ENCODE measurements around the gene NFKBIL1.

The NFKBIL1 gene

DNA sequence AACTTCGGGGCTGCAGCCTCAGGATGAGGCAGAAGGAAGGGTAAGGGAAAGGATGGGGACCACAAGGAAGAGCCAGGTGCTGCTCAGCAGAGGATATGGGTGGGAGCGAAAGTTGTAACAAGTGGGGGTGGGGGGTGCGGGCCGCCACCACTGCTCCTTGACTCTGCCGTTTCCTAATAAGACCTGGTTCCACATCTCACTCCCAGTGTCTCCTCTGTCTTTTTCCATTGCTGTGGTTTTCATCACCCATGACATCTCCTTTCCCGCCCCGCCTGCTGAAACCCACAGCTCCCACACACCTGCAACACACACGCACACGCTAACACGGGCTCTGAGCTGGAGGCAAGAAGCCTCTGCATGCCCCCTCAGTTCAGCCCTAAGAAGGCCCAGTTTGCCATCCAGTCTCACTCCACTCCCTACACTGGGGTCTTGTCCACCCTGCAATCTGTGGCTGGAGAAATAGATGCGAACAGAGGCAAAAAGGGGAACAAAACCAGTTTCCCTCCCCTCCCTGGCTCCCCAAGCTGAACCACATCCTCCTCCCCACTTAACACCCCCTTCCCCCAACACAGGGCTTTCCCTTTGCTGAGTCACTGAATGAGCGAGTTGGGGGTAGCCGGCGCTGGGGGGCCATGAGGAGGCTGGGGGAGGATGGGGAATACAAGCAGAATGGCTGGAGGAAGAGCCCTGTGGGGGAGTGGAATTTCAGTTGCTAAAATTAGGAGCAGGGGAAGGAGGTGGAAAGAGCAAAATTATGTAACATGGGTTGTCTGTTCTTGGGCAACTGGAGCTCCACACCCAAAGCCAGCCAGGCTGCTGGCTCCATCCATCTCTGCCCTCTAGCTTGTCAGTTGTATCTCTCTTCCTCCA lies 11.5 kb downstream of the NFKBIL1 start:
- peak overlapping the region; percentile 69 for H3K9ac ChIP-seq (ENCODE audit: low read depth, low read length, poor library complexity, severe bottlenecking)
- no peaks in the 10 kb centered on the region for H4K20me1 ChIP-seq (ENCODE audit: insufficient read depth, low read length, poor library complexity, severe bottlenecking)
- peaks cover 3% of the 10 kb centered on the region; the same call in 1 of the 2 replicates for H3K36me3 ChIP-seq (ENCODE audit: insufficient read depth, low read length)
- no peak overlapping the region for H2AFZ ChIP-seq (ENCODE audit: low read length)
- H3K27me3 ChIP-seq (ENCODE audit: insufficient read depth, low read length, poor library complexity, severe bottlenecking), result no peaks in the 10 kb centered on the region
- H3K79me2 ChIP-seq (ENCODE audit: insufficient read depth, low read length), result peaks cover 29% of the 10 kb centered on the region; the same call in 1 of the 2 replicates
- peak overlapping the region; percentile 78 for H3K4me2 ChIP-seq (ENCODE audit: low read depth, low read length, poor library complexity, severe bottlenecking)
- H3K9me3 ChIP-seq (ENCODE audit: insufficient read depth, low read depth, low read length), result no peaks in the 10 kb centered on the region
- peaks cover 18% of the 10 kb centered on the region for H3F3A ChIP-seq (ENCODE audit: low read depth)
- H3K4me1 ChIP-seq (ENCODE audit: insufficient read depth, low read length, poor library complexity, severe bottlenecking), result peaks cover 80% of the 10 kb centered on the region
- TF ChIP-seq, protein P1, sequence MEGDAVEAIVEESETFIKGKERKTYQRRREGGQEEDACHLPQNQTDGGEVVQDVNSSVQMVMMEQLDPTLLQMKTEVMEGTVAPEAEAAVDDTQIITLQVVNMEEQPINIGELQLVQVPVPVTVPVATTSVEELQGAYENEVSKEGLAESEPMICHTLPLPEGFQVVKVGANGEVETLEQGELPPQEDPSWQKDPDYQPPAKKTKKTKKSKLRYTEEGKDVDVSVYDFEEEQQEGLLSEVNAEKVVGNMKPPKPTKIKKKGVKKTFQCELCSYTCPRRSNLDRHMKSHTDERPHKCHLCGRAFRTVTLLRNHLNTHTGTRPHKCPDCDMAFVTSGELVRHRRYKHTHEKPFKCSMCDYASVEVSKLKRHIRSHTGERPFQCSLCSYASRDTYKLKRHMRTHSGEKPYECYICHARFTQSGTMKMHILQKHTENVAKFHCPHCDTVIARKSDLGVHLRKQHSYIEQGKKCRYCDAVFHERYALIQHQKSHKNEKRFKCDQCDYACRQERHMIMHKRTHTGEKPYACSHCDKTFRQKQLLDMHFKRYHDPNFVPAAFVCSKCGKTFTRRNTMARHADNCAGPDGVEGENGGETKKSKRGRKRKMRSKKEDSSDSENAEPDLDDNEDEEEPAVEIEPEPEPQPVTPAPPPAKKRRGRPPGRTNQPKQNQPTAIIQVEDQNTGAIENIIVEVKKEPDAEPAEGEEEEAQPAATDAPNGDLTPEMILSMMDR (conservative IDR thresholded peaks at IDR 0.05; ENCODE audit: low read length), result no peak
- TF ChIP-seq EZH2phosphoT487 (IDR thresholded peaks at IDR 0.05; ENCODE audit: borderline replicate concordance), result no peak
- peak overlapping the region; percentile 60 for H3K4me3 ChIP-seq (ENCODE audit: low read length, poor library complexity, severe bottlenecking)
- no peaks in the 10 kb centered on the region for H3K9me2 ChIP-seq (replicated peaks; ENCODE audit: low read depth, low read length)

DNA sequence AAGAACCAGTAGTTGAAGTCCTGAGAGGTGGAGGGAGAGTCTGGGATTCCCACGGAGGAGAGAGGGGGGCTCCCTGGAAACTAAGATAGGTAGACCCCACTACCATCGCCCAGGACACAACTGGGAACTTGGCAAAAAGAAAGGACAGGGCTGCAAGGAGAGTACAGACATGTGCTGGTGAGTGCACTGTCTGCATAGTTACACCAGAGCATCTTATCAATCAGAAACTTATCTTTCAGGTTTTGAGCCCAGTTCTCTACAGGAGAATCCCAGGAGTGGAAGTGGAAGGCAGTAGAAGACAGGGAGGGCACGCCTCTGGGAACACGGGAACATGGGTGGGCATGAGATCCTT lies 12.2 kb downstream of the NFKBIL1 start:
- H3K4me1 ChIP-seq (ENCODE audit: insufficient read depth, low read length, poor library complexity, severe bottlenecking), result peaks cover 81% of the 10 kb centered on the region
- H4K20me1 ChIP-seq (ENCODE audit: insufficient read depth, low read length, poor library complexity, severe bottlenecking), result no peaks in the 10 kb centered on the region
- peak overlapping the region; percentile 60 for H3K4me3 ChIP-seq (ENCODE audit: low read length, poor library complexity, severe bottlenecking)
- no peaks in the 10 kb centered on the region for H3K9me3 ChIP-seq (ENCODE audit: insufficient read depth, low read depth, low read length)
- peaks cover 15% of the 10 kb centered on the region for H3F3A ChIP-seq (ENCODE audit: low read depth)
- H3K9me2 ChIP-seq (replicated peaks; ENCODE audit: low read depth, low read length), result no peaks in the 10 kb centered on the region
- H3K9ac ChIP-seq (ENCODE audit: low read depth, low read length, poor library complexity, severe bottlenecking), result peak overlapping the region; percentile 69
- H3K27me3 ChIP-seq (ENCODE audit: insufficient read depth, low read length, poor library complexity, severe bottlenecking), result no peaks in the 10 kb centered on the region
- H3K4me2 ChIP-seq (ENCODE audit: low read depth, low read length, poor library complexity, severe bottlenecking), result peak overlapping the region; percentile 78
- TF ChIP-seq, protein P1 (conservative IDR thresholded peaks at IDR 0.05; ENCODE audit: low read length), result no peak
- no peak for TF ChIP-seq EZH2phosphoT487 (IDR thresholded peaks at IDR 0.05; ENCODE audit: borderline replicate concordance)
- peaks cover 29% of the 10 kb centered on the region; the same call in 1 of the 2 replicates for H3K79me2 ChIP-seq (ENCODE audit: insufficient read depth, low read length)
- H2AFZ ChIP-seq (ENCODE audit: low read length), result no peak overlapping the region
- H3K36me3 ChIP-seq (ENCODE audit: insufficient read depth, low read length), result peaks cover 3% of the 10 kb centered on the region; the same call in 1 of the 2 replicates

DNA sequence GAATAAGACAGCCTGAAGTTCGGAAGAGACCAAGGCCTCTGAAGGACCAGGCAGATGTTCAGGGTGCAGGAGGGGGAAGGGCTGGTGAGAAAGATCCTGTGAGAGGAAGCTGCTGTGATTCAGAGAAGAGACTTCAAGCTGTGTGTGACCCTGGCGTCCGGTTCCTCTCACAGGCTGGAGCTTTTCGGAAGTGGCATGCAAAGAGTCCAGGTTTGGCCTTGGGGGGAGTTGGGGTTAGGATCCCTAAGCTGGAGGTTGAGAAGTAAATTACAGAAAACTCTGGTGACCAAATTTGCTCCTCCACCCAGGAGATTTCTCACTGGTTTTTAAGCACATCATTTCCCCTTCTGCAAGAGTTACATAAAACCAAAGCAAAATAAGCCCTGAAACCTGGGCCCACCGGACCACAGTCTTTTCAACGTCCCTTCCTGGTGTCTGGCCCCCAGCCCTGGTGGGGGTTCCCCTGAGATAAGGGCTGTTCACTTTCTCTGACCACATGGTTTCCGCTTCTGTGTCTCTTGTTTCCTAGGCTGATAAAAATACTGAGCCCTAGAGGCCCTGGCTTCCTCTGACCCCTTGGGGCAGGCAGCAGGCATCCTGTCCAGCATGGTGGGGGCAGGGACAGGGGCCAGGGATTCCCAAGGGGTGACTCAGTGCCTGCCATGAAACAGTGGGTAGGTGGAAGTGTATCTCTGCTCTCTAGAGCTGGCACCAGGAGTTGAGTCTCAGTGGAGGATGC lies 12.7 kb downstream of the NFKBIL1 start:
- H3K4me2 ChIP-seq (ENCODE audit: low read depth, low read length, poor library complexity, severe bottlenecking), result peak overlapping the region; percentile 78
- TF ChIP-seq, protein P1 (conservative IDR thresholded peaks at IDR 0.05; ENCODE audit: low read length), result no peak
- 0 out of 2 replicates have a peak, but pooled peaks have one; percentile 12 for TF ChIP-seq EZH2phosphoT487 (IDR thresholded peaks at IDR 0.05; ENCODE audit: borderline replicate concordance)
- no peaks in the 10 kb centered on the region for H3K27me3 ChIP-seq (ENCODE audit: insufficient read depth, low read length, poor library complexity, severe bottlenecking)
- H3K4me1 ChIP-seq (ENCODE audit: insufficient read depth, low read length, poor library complexity, severe bottlenecking), result peaks cover 81% of the 10 kb centered on the region
- H4K20me1 ChIP-seq (ENCODE audit: insufficient read depth, low read length, poor library complexity, severe bottlenecking), result no peaks in the 10 kb centered on the region
- H2AFZ ChIP-seq (ENCODE audit: low read length), result no peak overlapping the region
- H3K9me2 ChIP-seq (replicated peaks; ENCODE audit: low read depth, low read length), result no peaks in the 10 kb centered on the region
- peaks cover 3% of the 10 kb centered on the region; the same call in 1 of the 2 replicates for H3K36me3 ChIP-seq (ENCODE audit: insufficient read depth, low read length)
- H3K79me2 ChIP-seq (ENCODE audit: insufficient read depth, low read length), result peaks cover 29% of the 10 kb centered on the region; the same call in 1 of the 2 replicates
- no peaks in the 10 kb centered on the region for H3K9me3 ChIP-seq (ENCODE audit: insufficient read depth, low read depth, low read length)
- H3K9ac ChIP-seq (ENCODE audit: low read depth, low read length, poor library complexity, severe bottlenecking), result peak overlapping the region; percentile 69
- peak overlapping the region; percentile 60 for H3K4me3 ChIP-seq (ENCODE audit: low read length, poor library complexity, severe bottlenecking)
- H3F3A ChIP-seq (ENCODE audit: low read depth), result peaks cover 15% of the 10 kb centered on the region
